HUES48 (cell line): ENCODE data around the gene RBMS3.

Source experiments
- H3K27ac ChIP-seq: one replicate; pipeline ENCODE4 v1.7.0; 2013; ENCODE audit warnings: low read depth, low read length, inconsistent platforms
- H3K27me3 ChIP-seq: 2 replicates; pipeline ENCODE4 v1.6.1; 2013; ENCODE audit warnings: mild to moderate bottlenecking, low read length; ENCODE audit not compliant: control insufficient read depth, insufficient read depth
- H3K36me3 ChIP-seq: 2 replicates; pipeline ENCODE4 v1.6.1; 2013; ENCODE audit warnings: low read length; ENCODE audit not compliant: control insufficient read depth, insufficient read depth
- H3K4me1 ChIP-seq: 2 replicates; pipeline ENCODE4 v1.6.1; 2013; ENCODE audit warnings: mild to moderate bottlenecking, low read length; ENCODE audit not compliant: control insufficient read depth, insufficient read depth
- H3K4me3 ChIP-seq: 2 replicates; pipeline ENCODE4 v1.5.1; 2013; ENCODE audit warnings: mild to moderate bottlenecking, low read depth, low read length
- H3K9ac ChIP-seq: 2 replicates; pipeline ENCODE4 v1.6.1; 2013; ENCODE audit warnings: mild to moderate bottlenecking, low read depth, low read length, moderate library complexity
- H3K9me3 ChIP-seq: 2 replicates; pipeline ENCODE4 v1.6.1; 2013; ENCODE audit warnings: low read length; ENCODE audit not compliant: control insufficient read depth, insufficient read depth

Gene RBMS3

GRCh38 chr3:29484633-29485032 lies 203.8 kb downstream of the RBMS3 start:
- Histone ChIP-seq H3K36me3 (no peaks in the 10 kb centered on the region), H3K4me3 (no peak overlapping the region), H3K27ac (no peak overlapping the region), H3K4me1 (peaks cover 15% of the 10 kb centered on the region), H3K9ac (no peak overlapping the region), H3K27me3 (no peaks in the 10 kb centered on the region), H3K9me3 (no peaks in the 10 kb centered on the region)

- Histone ChIP-seq H3K4me3 (no peak overlapping the region), H3K4me1 (peaks cover 15% of the 10 kb centered on the region), H3K27ac (no peak overlapping the region), H3K9ac (no peak overlapping the region), H3K9me3 (no peaks in the 10 kb centered on the region), H3K27me3 (no peaks in the 10 kb centered on the region), H3K36me3 (no peaks in the 10 kb centered on the region)
Observed at GRCh38 chr3:29486096-29486495, 205.2 kb downstream of the RBMS3 start.

GRCh38 chr3:29486917-29487316 lies 206.0 kb downstream of the RBMS3 start:
- H3K4me3 ChIP-seq, result no peak overlapping the region
- H3K9ac ChIP-seq, result no peak overlapping the region
- no peaks in the 10 kb centered on the region for H3K36me3 ChIP-seq
- no peak overlapping the region for H3K27ac ChIP-seq
- peaks cover 15% of the 10 kb centered on the region for H3K4me1 ChIP-seq
- no peaks in the 10 kb centered on the region for H3K9me3 ChIP-seq
- H3K27me3 ChIP-seq, result no peaks in the 10 kb centered on the region

GRCh38 chr3:29488922-29489321 lies 208.1 kb downstream of the RBMS3 start:
- no peak overlapping the region for H3K4me3 ChIP-seq
- H3K9ac ChIP-seq, result no peak overlapping the region
- H3K9me3 ChIP-seq, result no peaks in the 10 kb centered on the region

GRCh38 chr3:29493109-29493508 lies 212.2 kb downstream of the RBMS3 start:
- Histone ChIP-seq H3K36me3 (no peaks in the 10 kb centered on the region), H3K9me3 (no peaks in the 10 kb centered on the region), H3K4me3 (no peak overlapping the region), H3K9ac (no peak overlapping the region), H3K27me3 (no peaks in the 10 kb centered on the region), H3K27ac (no peak overlapping the region), H3K4me1 (no peaks in the 10 kb centered on the region)

More at GRCh38 chr3:29488922-29489321, 208.1 kb downstream of the RBMS3 start:
- Histone ChIP-seq H3K36me3 (no peaks in the 10 kb centered on the region), H3K27me3 (no peaks in the 10 kb centered on the region), H3K4me1 (peaks cover 11% of the 10 kb centered on the region), H3K27ac (no peak overlapping the region)

- no peak overlapping the region for H3K9ac ChIP-seq
- H3K27me3 ChIP-seq, result no peaks in the 10 kb centered on the region
- no peaks in the 10 kb centered on the region for H3K9me3 ChIP-seq
- no peak overlapping the region for H3K4me3 ChIP-seq
- no peaks in the 10 kb centered on the region; the same call in 1 of the 2 replicates for H3K4me1 ChIP-seq
- no peak overlapping the region for H3K27ac ChIP-seq
- H3K36me3 ChIP-seq, result no peaks in the 10 kb centered on the region
Observed at GRCh38 chr3:29494305-29495036, 213.6 kb downstream of the RBMS3 start.

- H3K36me3 ChIP-seq, result no peaks in the 10 kb centered on the region
- no peak overlapping the region for H3K9ac ChIP-seq
- H3K27ac ChIP-seq, result no peak overlapping the region
Observed at GRCh38 chr3:29497282-29497681, 216.4 kb downstream of the RBMS3 start.

GRCh38 chr3:29502771-29503170 lies 221.9 kb downstream of the RBMS3 start:
- H3K4me1 ChIP-seq, result no peaks in the 10 kb centered on the region; the same call in 1 of the 2 replicates
- H3K4me3 ChIP-seq, result no peak overlapping the region

More at GRCh38 chr3:29497282-29497681, 216.4 kb downstream of the RBMS3 start:
- Histone ChIP-seq H3K27me3 (no peaks in the 10 kb centered on the region), H3K4me1 (no peaks in the 10 kb centered on the region; the same call in 1 of the 2 replicates), H3K4me3 (no peak overlapping the region), H3K9me3 (no peaks in the 10 kb centered on the region)

GRCh38 chr3:29503314-29503713 lies 222.4 kb downstream of the RBMS3 start:
- Histone ChIP-seq H3K27me3 (no peaks in the 10 kb centered on the region), H3K9me3 (no peaks in the 10 kb centered on the region), H3K4me3 (no peak overlapping the region), H3K36me3 (no peaks in the 10 kb centered on the region), H3K27ac (no peak overlapping the region), H3K9ac (no peak overlapping the region), H3K4me1 (no peaks in the 10 kb centered on the region; the same call in 1 of the 2 replicates)

More at GRCh38 chr3:29502771-29503170, 221.9 kb downstream of the RBMS3 start:
- Histone ChIP-seq H3K9me3 (no peaks in the 10 kb centered on the region), H3K9ac (no peak overlapping the region), H3K27ac (no peak overlapping the region), H3K27me3 (no peaks in the 10 kb centered on the region), H3K36me3 (no peaks in the 10 kb centered on the region)

- H3K9ac ChIP-seq, result no peak overlapping the region
- H3K4me3 ChIP-seq, result no peak overlapping the region
- H3K9me3 ChIP-seq, result no peaks in the 10 kb centered on the region
- no peak overlapping the region for H3K27ac ChIP-seq
- H3K36me3 ChIP-seq, result no peaks in the 10 kb centered on the region
- no peaks in the 10 kb centered on the region for H3K27me3 ChIP-seq
- no peaks in the 10 kb centered on the region; the same call in 1 of the 2 replicates for H3K4me1 ChIP-seq
Observed at GRCh38 chr3:29503958-29504357, 223.1 kb downstream of the RBMS3 start.

- Histone ChIP-seq H3K36me3 (no peaks in the 10 kb centered on the region), H3K9me3 (no peaks in the 10 kb centered on the region), H3K27ac (no peak overlapping the region), H3K27me3 (no peaks in the 10 kb centered on the region), H3K9ac (no peak overlapping the region), H3K4me3 (no peak overlapping the region), H3K4me1 (no peaks in the 10 kb centered on the region; the same call in 1 of the 2 replicates)
Observed at GRCh38 chr3:29506502-29506901, 225.6 kb downstream of the RBMS3 start.
